Large intestine (tissue), 12 donors: ENCODE data around the gene REG3A. TPM values are rescaled to one million over a fixed set of nuclear protein-coding genes. Genes with fewer than 3 reads are reported as not detected.

Experiments
- DNase-seq, 2 donors: peaks; one replicate each; pipeline versions ENCODE4 v3.0.0 to v3.0.0-alpha.2; 2013
- H3K27ac ChIP-seq: one replicate; pipeline ENCODE4 v1.5.1; 2013; ENCODE audit warnings: low read length
- H3K27me3 ChIP-seq: 2 replicates; pipeline ENCODE4 v1.6.1; 2013; ENCODE audit warnings: low read length; ENCODE audit not compliant: control insufficient read depth, insufficient read depth
- H3K36me3 ChIP-seq: 2 replicates; pipeline ENCODE4 v1.6.1; 2013; ENCODE audit warnings: low read length; ENCODE audit not compliant: control insufficient read depth, insufficient read depth
- H3K4me1 ChIP-seq: one replicate; pipeline ENCODE4 v1.6.1; 2013; ENCODE audit warnings: low read length; ENCODE audit not compliant: control insufficient read depth, insufficient read depth
- H3K4me3 ChIP-seq: one replicate; pipeline ENCODE4 v1.5.1; 2013; ENCODE audit warnings: low read length
- H3K9me3 ChIP-seq: one replicate; pipeline ENCODE4 v1.6.1; 2013; ENCODE audit warnings: mild to moderate bottlenecking, low read depth, low read length, moderate library complexity; ENCODE audit not compliant: control insufficient read depth
- WGBS: methylation state at CpG from one replicate; pipeline ENCODE4 v1.1.5; 2013; ENCODE audit warnings: low lambda C conversion rate; ENCODE audit not compliant: insufficient coverage; 5-methylcytosine and 5-hydroxymethylcytosine counted together
- long read RNA-seq, 11 donors: transcript quantifications; one replicate each; lab custom pipeline, GENCODE V29; 2026
- polyA plus RNA-seq: library from polyadenylated mRNA; unstranded; fragments of 120-200 nt; gene quantifications from one replicate; pipeline ENCODE4 v1.2.1, GENCODE V29; 2013

Gene REG3A
- polyA plus RNA-seq, result 1.4 TPM
- long read RNA-seq, donor 1, result 0 reads
- long read RNA-seq, donor 2, result 0 reads
- long read RNA-seq, donor 3, result 0 reads
- long read RNA-seq, donor 4, result 0 reads
- long read RNA-seq, donor 5, result 0 reads
- long read RNA-seq, donor 6, result 0 reads
- long read RNA-seq, donor 7, result 0 reads
- long read RNA-seq, donor 8, result 0 reads
- long read RNA-seq, donor 9, result 0 reads
- long read RNA-seq, donor 10, result 0 reads
- long read RNA-seq, donor 11, result 0 reads

GRCh38 chr2:79159653-79160052, at the start of gene REG3A:
REG3A (minus strand) TSS chr2:79159753; CDS start chr2:79159405, 348 bp downstream.
- Histone ChIP-seq H3K27me3 (no peaks in the 10 kb centered on the region), H3K27ac (no peak within 1 kb of the TSS)
- DNase-seq, result no peak

GRCh38 chr2:79200762-79201161, 41.2 kb upstream of the REG3A start:
- no peaks in the 10 kb centered on the region for H3K36me3 ChIP-seq
- H3K4me1 ChIP-seq, result no peaks in the 10 kb centered on the region
- WGBS, result 100% methylated on average over 1 of the region's 1 CpG
- no peaks in the 10 kb centered on the region for H3K9me3 ChIP-seq
- H3K27ac ChIP-seq, result no peak overlapping the region
- no peaks in the 10 kb centered on the region for H3K27me3 ChIP-seq
- no peak for DNase-seq
- H3K4me3 ChIP-seq, result no peak overlapping the region

More at GRCh38 chr2:79159653-79160052, at the start of gene REG3A:
- Histone ChIP-seq H3K9me3 (no peaks in the 10 kb centered on the region), H3K36me3 (no peaks in the 10 kb centered on the region), H3K4me3 (no peak within 1 kb of the TSS), H3K4me1 (no peaks in the 10 kb centered on the region)

- DNase-seq, result no peak
- Histone ChIP-seq H3K36me3 (no peaks in the 10 kb centered on the region), H3K27me3 (no peaks in the 10 kb centered on the region), H3K4me1 (no peaks in the 10 kb centered on the region), H3K9me3 (no peaks in the 10 kb centered on the region), H3K4me3 (no peak overlapping the region), H3K27ac (no peak overlapping the region)
- WGBS, result no CpG with 5 or more reads among the region's 7 CpGs
Measured at GRCh38 chr2:79191816-79192215, 32.3 kb upstream of the REG3A start.

- Histone ChIP-seq H3K9me3 (no peaks in the 10 kb centered on the region), H3K27me3 (no peaks in the 10 kb centered on the region), H3K4me3 (no peak overlapping the region), H3K27ac (no peak overlapping the region), H3K4me1 (no peaks in the 10 kb centered on the region), H3K36me3 (no peaks in the 10 kb centered on the region)
- DNase-seq, result peak in 1 of 2 donors; percentile 29
- WGBS, result no CpG with 5 or more reads among the region's 1 CpG
Measured at GRCh38 chr2:79191081-79191480, 31.5 kb upstream of the REG3A start.

GRCh38 chr2:79189465-79189864, 29.9 kb upstream of the REG3A start:
- Histone ChIP-seq H3K4me1 (no peaks in the 10 kb centered on the region), H3K27me3 (no peaks in the 10 kb centered on the region), H3K4me3 (no peak overlapping the region), H3K36me3 (no peaks in the 10 kb centered on the region), H3K9me3 (no peaks in the 10 kb centered on the region), H3K27ac (no peak overlapping the region)
- DNase-seq, result no peak
- 71% methylated on average over 1 of the region's 3 CpGs for WGBS

- no peak overlapping the region for H3K27ac ChIP-seq
- DNase-seq, result no peak
- no peaks in the 10 kb centered on the region for H3K4me1 ChIP-seq
- no peaks in the 10 kb centered on the region for H3K36me3 ChIP-seq
- H3K4me3 ChIP-seq, result no peak overlapping the region
- peaks cover 16% of the 10 kb centered on the region for H3K9me3 ChIP-seq
- H3K27me3 ChIP-seq, result no peaks in the 10 kb centered on the region
- no CpG with 5 or more reads among the region's 2 CpGs for WGBS
Measured at GRCh38 chr2:79181617-79182016, 22.1 kb upstream of the REG3A start.

- no peak overlapping the region for H3K4me3 ChIP-seq
- H3K27ac ChIP-seq, result no peak overlapping the region
- H3K27me3 ChIP-seq, result no peaks in the 10 kb centered on the region
- WGBS, result 100% methylated on average over 2 of the region's 2 CpGs
- H3K4me1 ChIP-seq, result no peaks in the 10 kb centered on the region
- H3K9me3 ChIP-seq, result peaks cover 16% of the 10 kb centered on the region
- DNase-seq, result no peak
- H3K36me3 ChIP-seq, result no peaks in the 10 kb centered on the region
Measured at GRCh38 chr2:79180092-79180491, 20.5 kb upstream of the REG3A start.

- Histone ChIP-seq H3K4me1 (no peaks in the 10 kb centered on the region), H3K27ac (no peak overlapping the region), H3K4me3 (no peak overlapping the region), H3K9me3 (peaks cover 16% of the 10 kb centered on the region), H3K36me3 (no peaks in the 10 kb centered on the region), H3K27me3 (no peaks in the 10 kb centered on the region)
- no CpG with 5 or more reads among the region's 4 CpGs for WGBS
- DNase-seq, result no peak
Measured at GRCh38 chr2:79179036-79179435, 19.5 kb upstream of the REG3A start.

- no peaks in the 10 kb centered on the region for H3K27me3 ChIP-seq
- no peak overlapping the region for H3K4me3 ChIP-seq
- H3K4me1 ChIP-seq, result no peaks in the 10 kb centered on the region
- no peak overlapping the region for H3K27ac ChIP-seq
- H3K36me3 ChIP-seq, result no peaks in the 10 kb centered on the region
- H3K9me3 ChIP-seq, result peaks cover 16% of the 10 kb centered on the region
- 13% methylated on average over 1 of the region's 6 CpGs for WGBS
- DNase-seq, result no peak
Measured at GRCh38 chr2:79178076-79178674, 18.6 kb upstream of the REG3A start.

GRCh38 chr2:79171348-79171958, 11.9 kb upstream of the REG3A start:
- no peak overlapping the region for H3K27ac ChIP-seq
- no peak for DNase-seq
- H3K4me1 ChIP-seq, result no peaks in the 10 kb centered on the region
- H3K36me3 ChIP-seq, result no peaks in the 10 kb centered on the region
- no CpG with 5 or more reads among the region's 2 CpGs for WGBS
- H3K27me3 ChIP-seq, result no peaks in the 10 kb centered on the region
- H3K9me3 ChIP-seq, result peaks cover 4% of the 10 kb centered on the region
- H3K4me3 ChIP-seq, result no peak overlapping the region

- H3K4me3 ChIP-seq, result no peak overlapping the region
- H3K9me3 ChIP-seq, result no peaks in the 10 kb centered on the region
- no peaks in the 10 kb centered on the region for H3K27me3 ChIP-seq
- H3K27ac ChIP-seq, result no peak overlapping the region
- H3K4me1 ChIP-seq, result no peaks in the 10 kb centered on the region
- WGBS, result 71% methylated on average over 1 of the region's 1 CpG
- no peak for DNase-seq
- H3K36me3 ChIP-seq, result no peaks in the 10 kb centered on the region
Measured at GRCh38 chr2:79162801-79163200, 3.2 kb upstream of the REG3A start.
